KOPT-K1 (cell line): Measurements from ENCODE around the gene ANO10.

ENCODE experiments used
- H3K27ac ChIP-seq: fragments of 200-600 bp; sonication (generic); 2 replicates; pipeline ENCODE4 v1.5.1; 2016; ENCODE audit warnings: antibody characterized with exemption, mild to moderate bottlenecking, low read depth, low read length; ENCODE audit not compliant: poor library complexity, severe bottlenecking
- H3K36me3 ChIP-seq: fragments of 200-600 bp; sonication (generic); 2 replicates; pipeline ENCODE4 v1.5.1; 2017; ENCODE audit warnings: antibody characterized with exemption, mild to moderate bottlenecking, low read length, moderate library complexity; ENCODE audit not compliant: insufficient read depth
- H3K9me3 ChIP-seq: fragments of 200-600 bp; sonication (generic); 2 replicates; pipeline ENCODE4 v1.5.1; 2017; ENCODE audit warnings: antibody characterized with exemption, low read length, mild to moderate bottlenecking; ENCODE audit not compliant: insufficient read depth, poor library complexity, severe bottlenecking

ANO10 gene

DNA sequence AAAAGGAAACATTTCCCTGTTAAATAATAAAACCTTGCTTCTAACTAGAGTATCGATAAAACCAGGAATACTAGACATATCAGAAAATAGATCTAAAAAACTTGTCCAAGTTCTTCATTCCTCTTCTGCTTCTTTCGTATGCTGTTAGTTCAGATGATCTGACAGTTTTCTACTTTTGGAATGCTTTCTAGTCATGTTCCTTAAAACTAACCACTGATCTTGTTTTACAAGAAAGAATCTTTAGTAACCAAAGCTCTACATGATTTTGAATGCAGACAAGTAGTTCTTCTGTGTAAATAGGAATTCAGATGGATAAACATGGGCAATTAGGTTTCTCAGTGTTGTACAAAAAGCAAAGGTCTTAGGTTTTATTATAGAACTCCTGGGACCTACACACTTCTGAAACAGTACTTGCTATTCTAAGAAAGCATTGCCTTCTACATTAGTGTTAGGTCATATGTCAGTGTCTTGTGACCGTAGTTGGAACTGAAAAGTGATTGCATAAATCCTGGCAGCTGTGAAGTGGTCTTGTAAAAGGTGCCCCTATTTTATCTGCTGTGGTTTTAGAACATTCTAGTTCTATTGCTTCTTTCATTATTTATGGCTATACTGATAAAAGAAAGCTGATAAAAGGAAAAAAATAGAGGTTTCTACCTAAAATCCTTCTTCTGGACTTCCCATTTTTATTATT is 294.8 kb downstream of the ANO10 start:
- H3K27ac ChIP-seq: no peak overlapping the region
- H3K36me3 ChIP-seq: 0 out of 2 replicates have a peak, but pooled peaks cover 3% of the 10 kb centered on the region
- no peaks in the 10 kb centered on the region for H3K9me3 ChIP-seq

DNA sequence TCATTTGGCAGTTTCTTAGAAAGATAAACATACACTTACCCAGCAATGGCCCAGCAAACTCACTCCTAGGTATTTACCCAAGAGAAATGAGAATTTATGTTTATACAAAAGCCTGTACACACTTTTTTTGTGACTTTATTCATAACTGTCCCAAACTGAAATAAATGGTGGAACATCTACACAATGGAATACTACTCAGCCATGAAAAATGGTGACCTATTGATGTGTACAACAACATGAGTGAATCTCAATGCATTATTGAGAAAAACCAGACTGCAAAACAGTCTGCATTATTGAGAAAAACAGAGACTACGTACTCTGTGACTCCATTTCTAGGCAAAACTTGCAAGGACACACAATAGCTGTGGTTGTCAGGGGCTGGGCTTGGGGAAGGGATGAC is 298.3 kb downstream of the ANO10 start:
- no peaks in the 10 kb centered on the region for H3K9me3 ChIP-seq
- no peak overlapping the region for H3K27ac ChIP-seq
- peaks cover 19% of the 10 kb centered on the region for H3K36me3 ChIP-seq

DNA sequence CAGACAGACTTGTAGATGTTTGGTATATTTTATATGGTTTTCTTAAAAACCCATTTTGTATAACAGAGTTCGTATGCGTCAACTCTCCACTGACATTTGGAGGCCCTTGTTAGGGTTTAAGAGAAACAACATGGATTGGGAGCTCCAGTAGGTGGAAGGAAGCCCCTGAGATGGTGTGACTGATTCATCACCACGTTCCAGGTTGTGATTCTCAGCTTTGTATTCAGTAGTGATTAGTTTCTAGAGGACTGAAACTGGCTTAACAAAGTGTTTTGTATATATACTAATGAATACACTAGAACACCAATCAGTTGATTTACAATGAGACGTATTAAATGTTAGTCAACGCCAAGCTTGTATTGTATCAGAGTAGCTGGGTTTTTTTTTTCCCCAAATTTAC is 301.5 kb downstream of the ANO10 start:
- Histone ChIP-seq H3K9me3 (no peaks in the 10 kb centered on the region), H3K27ac (no peak overlapping the region), H3K36me3 (peaks cover 19% of the 10 kb centered on the region)

GRCh38 chr3:43319794-43320193 is 302.0 kb downstream of the ANO10 start:
- Histone ChIP-seq H3K9me3 (no peaks in the 10 kb centered on the region), H3K36me3 (peaks cover 19% of the 10 kb centered on the region), H3K27ac (no peak overlapping the region)

- H3K36me3 ChIP-seq: peaks cover 19% of the 10 kb centered on the region
- H3K27ac ChIP-seq: no peak overlapping the region
These were observed 302.4 kb downstream of the ANO10 start for GRCh38 chr3:43319376-43319775.

DNA sequence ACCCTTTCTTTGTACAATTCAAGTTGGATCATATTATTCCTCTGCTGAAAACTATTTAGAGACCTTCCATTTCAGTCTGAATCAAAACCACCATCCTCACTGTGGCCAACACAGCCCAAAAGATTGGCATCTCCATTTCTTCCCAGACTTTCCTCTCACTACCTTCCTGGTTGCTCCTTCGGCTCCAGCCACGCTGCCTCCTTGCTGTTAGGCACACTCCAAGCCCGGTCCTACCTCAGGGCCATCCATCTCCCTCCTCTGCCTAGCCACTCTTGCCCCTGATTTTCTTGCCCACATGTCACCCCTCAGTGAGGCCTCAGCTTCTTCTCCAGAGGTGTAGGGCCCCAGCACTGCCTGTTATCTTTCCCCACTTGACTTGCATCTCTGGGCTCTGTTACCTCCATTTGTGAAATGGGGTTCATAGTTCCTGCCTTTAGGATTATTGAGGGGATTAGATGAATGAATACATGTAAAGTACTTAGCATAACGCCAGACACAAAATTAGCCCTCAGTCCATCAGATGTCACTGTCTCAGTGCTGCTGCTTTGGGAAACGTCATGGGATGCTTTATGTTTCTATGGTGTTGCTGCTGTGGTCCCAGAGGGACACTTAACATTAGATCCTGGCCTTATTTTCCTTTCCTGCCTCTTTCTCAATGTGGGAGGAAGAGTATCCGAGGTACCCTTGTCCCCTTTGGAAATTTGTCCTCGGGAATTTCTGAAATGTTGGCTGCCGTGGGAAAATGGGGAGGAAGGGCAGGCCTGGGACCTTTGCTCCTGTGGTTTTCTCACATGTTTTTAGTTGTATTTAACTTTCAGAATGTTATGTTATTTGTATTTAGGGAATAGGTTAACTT is 304.1 kb downstream of the ANO10 start:
- Histone ChIP-seq H3K27ac (no peak overlapping the region), H3K36me3 (peaks cover 21% of the 10 kb centered on the region), H3K9me3 (no peaks in the 10 kb centered on the region)

More at GRCh38 chr3:43319376-43319775, 302.4 kb downstream of the ANO10 start:
- H3K9me3 ChIP-seq: no peaks in the 10 kb centered on the region

DNA sequence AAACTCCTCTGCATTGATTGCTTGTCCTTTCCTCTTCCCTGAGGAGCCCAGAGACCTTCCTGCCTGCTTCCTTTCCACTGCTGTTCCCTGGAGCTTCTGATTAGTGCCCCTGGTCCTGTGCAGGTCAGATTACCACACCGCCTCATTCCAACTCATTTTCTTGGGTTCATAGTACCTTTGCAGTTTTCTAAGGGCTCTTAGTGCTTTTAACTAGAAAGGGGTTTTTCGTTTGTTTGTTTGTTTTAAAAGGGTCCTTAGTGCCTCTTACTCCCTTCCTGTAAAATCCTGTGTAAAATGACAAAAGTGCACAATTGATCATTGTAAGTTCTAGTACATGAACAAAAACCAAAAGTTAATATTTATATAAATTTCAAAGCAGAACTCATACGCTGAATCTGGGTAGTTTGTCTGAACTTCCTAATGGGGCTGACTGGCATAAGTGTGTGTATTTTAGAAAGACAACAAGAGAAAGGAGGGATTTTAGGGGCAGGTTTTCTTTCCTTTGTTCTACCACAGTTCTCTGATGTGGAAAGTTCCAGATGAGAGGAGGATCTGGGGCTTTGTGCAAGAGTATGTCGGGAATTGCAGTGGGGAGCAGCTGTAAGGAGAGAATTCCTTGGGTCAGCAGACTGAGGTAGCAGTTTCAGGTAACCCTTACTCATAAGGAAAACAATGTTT is 304.9 kb downstream of the ANO10 start:
- no peak overlapping the region for H3K27ac ChIP-seq
- peaks cover 29% of the 10 kb centered on the region for H3K36me3 ChIP-seq
- H3K9me3 ChIP-seq: no peaks in the 10 kb centered on the region
